HEK293T (cell line): ENCODE results near the gene VARS2.

ENCODE experiments used
- ARNT ChIP-seq: fragments of 450-650 bp; IDR thresholded peaks from 2 replicates; pipeline ENCODE4 v1.6.1; 2017; ENCODE audit warnings: mild to moderate bottlenecking
- BHLHE40 ChIP-seq: fragments of 450-650 bp; IDR thresholded peaks from 2 replicates; pipeline ENCODE4 v1.6.1; 2016; ENCODE audit warnings: mild to moderate bottlenecking, moderate library complexity, borderline replicate concordance
- FOXA1 ChIP-seq: fragments of 450-650 bp; IDR thresholded peaks from 2 replicates; pipeline ENCODE4 v1.6.1; 2016; ENCODE audit warnings: mild to moderate bottlenecking
- FOXK2 ChIP-seq: fragments of 450-650 bp; IDR thresholded peaks from 2 replicates; pipeline ENCODE4 v1.6.1; 2016; ENCODE audit warnings: mild to moderate bottlenecking
- FOXM1 ChIP-seq: fragments of 450-650 bp; IDR thresholded peaks from 2 replicates; pipeline ENCODE4 v1.6.1; 2017; ENCODE audit warnings: mild to moderate bottlenecking, borderline replicate concordance
- HDGF ChIP-seq: fragments of 450-650 bp; IDR thresholded peaks from 2 replicates; pipeline ENCODE4 v1.6.1; 2017; ENCODE audit warnings: antibody characterized with exemption, borderline replicate concordance
- L3MBTL2 ChIP-seq: fragments of 450-650 bp; conservative IDR thresholded peaks from 2 replicates; pipeline ENCODE4 v1.6.1; 2016; ENCODE audit warnings: mild to moderate bottlenecking
- LEF1 ChIP-seq: fragments of 450-650 bp; IDR thresholded peaks from 2 replicates; pipeline ENCODE4 v1.6.1; 2017; ENCODE audit warnings: mild to moderate bottlenecking, borderline replicate concordance
- SP1 ChIP-seq: fragments of 450-650 bp; IDR thresholded peaks from 2 replicates; pipeline ENCODE4 v1.6.1; 2017

GRCh38 chr6:30889921-30890645, 24.0 kb upstream of the VARS2 start:
- TF ChIP-seq FOXM1 (no peak), FOXK2 (no peak), HDGF (no peak), SP1 (no peak), ARNT (no peak), LEF1 (no peak), L3MBTL2 (no peak), FOXA1 (no peak), BHLHE40 (no peak)
